ENCODE results near the gene ONECUT3. TPM values are rescaled to one million over a fixed set of nuclear protein-coding genes. Genes with fewer than 3 reads are reported as not detected.

Gene ONECUT3
- total RNA-seq, 6 experiments from 2014 or later = not detected

DNA sequence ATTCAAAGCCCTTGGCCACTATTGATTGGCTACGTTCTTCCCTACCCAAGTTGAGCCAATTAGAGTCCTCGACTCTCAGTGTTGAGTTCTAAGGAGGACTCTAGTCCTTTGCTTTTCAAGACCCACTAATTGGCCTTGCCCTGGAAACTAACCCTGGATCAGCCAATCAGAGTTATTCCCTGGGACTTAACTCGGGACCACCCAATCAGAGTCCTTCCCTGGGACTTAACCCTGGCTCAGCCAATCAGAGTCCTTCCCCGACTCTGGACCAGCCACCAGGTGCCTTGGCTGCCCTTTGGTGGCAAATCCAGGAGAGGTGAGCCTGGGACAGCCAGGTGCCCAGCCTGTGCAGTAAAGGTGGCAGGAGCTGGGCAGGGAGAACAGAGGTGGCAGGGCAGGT, 30.0 kb downstream of the ONECUT3 start:
- no peak overlapping the region for H3K27ac Mint-ChIP-seq
- H3K9me3 Mint-ChIP-seq = peaks cover 20% of the 10 kb centered on the region
- no peak for DNase-seq
- no peak overlapping the region for H3K4me3 Mint-ChIP-seq
- 0 out of 2 replicates have a peak, but pooled peaks cover 4% of the 10 kb centered on the region for H3K36me3 Mint-ChIP-seq (ENCODE audit: low read depth)
- peaks cover 8% of the 10 kb centered on the region for H3K4me1 Mint-ChIP-seq (ENCODE audit: low read depth)
- no peak for TF ChIP-seq CTCF (IDR thresholded peaks at IDR 0.05)
- H3K27me3 Mint-ChIP-seq (ENCODE audit: insufficient read depth) = peaks cover 18% of the 10 kb centered on the region

DNA sequence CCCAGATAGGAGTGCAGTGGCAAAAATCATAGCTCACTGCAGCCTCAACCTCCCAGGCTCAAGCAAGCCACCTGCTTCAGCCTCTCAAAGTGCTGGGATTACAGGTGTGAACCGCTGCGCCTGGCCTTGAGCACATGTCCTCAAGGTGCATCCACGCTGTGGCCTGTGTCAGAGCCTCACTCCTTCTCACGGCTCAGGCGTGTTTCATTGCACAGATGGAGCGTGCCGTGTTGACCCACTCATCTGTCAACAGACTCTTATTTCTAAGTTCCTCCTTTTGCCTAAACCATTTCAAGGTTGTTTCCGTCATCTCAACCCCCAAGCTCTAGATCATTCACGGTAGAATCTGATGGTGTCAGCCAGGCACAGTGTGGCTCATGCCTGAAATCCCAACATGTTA, 30.6 kb downstream of the ONECUT3 start:
- Mint-ChIP-seq H3K9me3 (peaks cover 20% of the 10 kb centered on the region), H3K4me3 (no peak overlapping the region), H3K27me3 (ENCODE audit: insufficient read depth) (peaks cover 16% of the 10 kb centered on the region), H3K4me1 (ENCODE audit: low read depth) (peaks cover 8% of the 10 kb centered on the region), H3K36me3 (ENCODE audit: low read depth) (0 out of 2 replicates have a peak, but pooled peaks cover 4% of the 10 kb centered on the region), H3K27ac (no peak overlapping the region)
- no peak for TF ChIP-seq CTCF (IDR thresholded peaks at IDR 0.05)
- DNase-seq = no peak

GRCh38 chr19:1785310-1785709, 32.0 kb downstream of the ONECUT3 start:
- H3K36me3 Mint-ChIP-seq (ENCODE audit: low read depth) = 0 out of 2 replicates have a peak, but pooled peaks cover 4% of the 10 kb centered on the region
- H3K9me3 Mint-ChIP-seq = peaks cover 20% of the 10 kb centered on the region
- no peak overlapping the region for H3K27ac Mint-ChIP-seq
- no peak for TF ChIP-seq CTCF (IDR thresholded peaks at IDR 0.05)
- no peaks in the 10 kb centered on the region for H3K4me1 Mint-ChIP-seq (ENCODE audit: low read depth)
- no peak overlapping the region for H3K4me3 Mint-ChIP-seq
- H3K27me3 Mint-ChIP-seq (ENCODE audit: insufficient read depth) = peaks cover 10% of the 10 kb centered on the region
- no peak for DNase-seq

DNA sequence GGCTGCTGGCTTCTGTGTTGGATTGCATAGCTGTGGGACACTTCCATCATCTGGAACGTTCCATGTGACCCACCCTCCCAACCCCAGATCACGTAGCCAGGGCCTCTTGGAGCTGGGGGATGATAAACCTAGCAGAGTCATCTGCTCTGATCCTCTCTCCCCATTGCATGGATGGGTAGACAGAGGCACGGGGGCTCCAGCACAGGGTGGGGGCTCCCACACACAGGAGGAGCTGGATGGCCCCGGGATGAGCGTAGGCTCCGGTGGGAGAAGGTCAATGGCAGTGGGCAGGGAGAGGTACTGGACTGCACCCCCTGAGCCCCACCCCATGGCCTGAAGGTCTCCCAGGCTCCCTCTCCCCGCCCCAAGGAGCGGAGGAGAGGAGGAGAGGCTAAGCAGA, 33.4 kb downstream of the ONECUT3 start:
- Mint-ChIP-seq H3K9me3 (peaks cover 11% of the 10 kb centered on the region), H3K27me3 (ENCODE audit: insufficient read depth) (peaks cover 7% of the 10 kb centered on the region), H3K36me3 (ENCODE audit: low read depth) (no peaks in the 10 kb centered on the region), H3K27ac (no peak overlapping the region), H3K4me3 (no peak overlapping the region), H3K4me1 (ENCODE audit: low read depth) (no peaks in the 10 kb centered on the region)
- TF ChIP-seq CTCF (IDR thresholded peaks at IDR 0.05) = no peak
- DNase-seq = no peak

DNA sequence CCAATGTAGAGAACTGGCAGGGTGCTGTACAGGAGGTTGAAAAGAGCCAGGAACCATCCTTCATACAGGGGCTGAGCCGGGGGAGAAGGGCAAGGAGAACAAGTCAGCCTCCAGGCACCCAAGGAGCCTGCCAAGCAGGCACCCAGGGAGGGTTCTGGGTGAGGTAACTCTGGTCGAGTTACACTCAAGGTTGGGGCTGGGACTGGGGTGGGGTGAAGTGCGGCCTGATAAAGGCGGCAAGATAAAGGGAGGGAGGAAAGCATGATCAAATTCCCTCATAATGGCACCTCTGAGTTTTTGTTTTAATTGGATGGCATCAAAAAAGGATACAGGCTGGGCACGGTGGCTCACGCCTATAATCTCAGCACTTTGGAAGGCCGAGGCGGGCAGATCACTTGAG, 33.8 kb downstream of the ONECUT3 start:
- no peak for TF ChIP-seq CTCF (IDR thresholded peaks at IDR 0.05)
- peaks cover 7% of the 10 kb centered on the region for H3K27me3 Mint-ChIP-seq (ENCODE audit: insufficient read depth)
- H3K9me3 Mint-ChIP-seq = peaks cover 6% of the 10 kb centered on the region
- H3K27ac Mint-ChIP-seq = no peak overlapping the region
- H3K4me1 Mint-ChIP-seq (ENCODE audit: low read depth) = no peaks in the 10 kb centered on the region
- DNase-seq = no peak
- H3K4me3 Mint-ChIP-seq = no peak overlapping the region
- H3K36me3 Mint-ChIP-seq (ENCODE audit: low read depth) = no peaks in the 10 kb centered on the region

Measured in HFFc6 (cell line).